ENCODE data around the gene TCF15.

TCF15 gene

GRCh38 chr20:591941-592340 is 18.2 kb downstream of the TCF15 start:
- no peaks in the 10 kb centered on the region for H3K27me3 ChIP-seq (ENCODE audit: low read length)
- TF ChIP-seq CTCF (IDR thresholded peaks at IDR 0.05; ENCODE audit: insufficient read depth, low read length, poor library complexity, severe bottlenecking), result no peak
- no peak for TF ChIP-seq EZH2phosphoT487 (conservative IDR thresholded peaks at IDR 0.05; ENCODE audit: low read length)
- H3K9ac ChIP-seq (ENCODE audit: low read length), result no peak overlapping the region
- H4K20me1 ChIP-seq (ENCODE audit: low read depth, low read length), result no peaks in the 10 kb centered on the region
- no peaks in the 10 kb centered on the region for H3F3A ChIP-seq (ENCODE audit: insufficient read depth)
- H2AFZ ChIP-seq (ENCODE audit: low read depth, low read length, severe bottlenecking), result no peak overlapping the region
- no peak overlapping the region for H3K4me2 ChIP-seq (ENCODE audit: low read depth, low read length, poor library complexity, severe bottlenecking)
- H3K9me3 ChIP-seq (ENCODE audit: insufficient read depth, low read length), result no peaks in the 10 kb centered on the region
- no peaks in the 10 kb centered on the region for H3K36me3 ChIP-seq (ENCODE audit: low read length)
- H3K9me2 ChIP-seq (replicated peaks; ENCODE audit: insufficient read depth, low read length), result no peaks in the 10 kb centered on the region
- no peaks in the 10 kb centered on the region for H3K79me2 ChIP-seq (ENCODE audit: insufficient read depth, low read length)
- H3K27ac ChIP-seq (ENCODE audit: low read depth, low read length), result no peak overlapping the region
- H3K4me3 ChIP-seq (ENCODE audit: insufficient read depth, low read length, poor library complexity, severe bottlenecking), result no peak overlapping the region

- TF ChIP-seq CTCF (IDR thresholded peaks at IDR 0.05; ENCODE audit: insufficient read depth, low read length, poor library complexity, severe bottlenecking) (no peak), EZH2phosphoT487 (conservative IDR thresholded peaks at IDR 0.05; ENCODE audit: low read length) (no peak)
- H3K27me3 ChIP-seq (ENCODE audit: low read length), result no peaks in the 10 kb centered on the region
- H3K9ac ChIP-seq (ENCODE audit: low read length), result no peak overlapping the region
- no peak overlapping the region for H3K27ac ChIP-seq (ENCODE audit: low read depth, low read length)
- H2AFZ ChIP-seq (ENCODE audit: low read depth, low read length, severe bottlenecking), result no peak overlapping the region
- H3K9me3 ChIP-seq (ENCODE audit: insufficient read depth, low read length), result no peaks in the 10 kb centered on the region
- no peak overlapping the region for H3K4me3 ChIP-seq (ENCODE audit: insufficient read depth, low read length, poor library complexity, severe bottlenecking)
- H3K79me2 ChIP-seq (ENCODE audit: insufficient read depth, low read length), result no peaks in the 10 kb centered on the region
- no peaks in the 10 kb centered on the region for H3F3A ChIP-seq (ENCODE audit: insufficient read depth)
- H4K20me1 ChIP-seq (ENCODE audit: low read depth, low read length), result no peaks in the 10 kb centered on the region
- no peaks in the 10 kb centered on the region for H3K36me3 ChIP-seq (ENCODE audit: low read length)
- no peaks in the 10 kb centered on the region for H3K9me2 ChIP-seq (replicated peaks; ENCODE audit: insufficient read depth, low read length)
- no peak overlapping the region for H3K4me2 ChIP-seq (ENCODE audit: low read depth, low read length, poor library complexity, severe bottlenecking)
These were observed 21.0 kb downstream of the TCF15 start for GRCh38 chr20:588932-589672.

- Histone ChIP-seq H3K9me2 (replicated peaks; ENCODE audit: insufficient read depth, low read length) (no peaks in the 10 kb centered on the region), H3K27ac (ENCODE audit: low read depth, low read length) (no peak overlapping the region), H3K36me3 (ENCODE audit: low read length) (no peaks in the 10 kb centered on the region), H3K4me3 (ENCODE audit: insufficient read depth, low read length, poor library complexity, severe bottlenecking) (no peak overlapping the region), H2AFZ (ENCODE audit: low read depth, low read length, severe bottlenecking) (no peak overlapping the region), H3K9ac (ENCODE audit: low read length) (no peak overlapping the region), H3K79me2 (ENCODE audit: insufficient read depth, low read length) (no peaks in the 10 kb centered on the region), H4K20me1 (ENCODE audit: low read depth, low read length) (no peaks in the 10 kb centered on the region), H3K27me3 (ENCODE audit: low read length) (no peaks in the 10 kb centered on the region), H3K9me3 (ENCODE audit: insufficient read depth, low read length) (no peaks in the 10 kb centered on the region), H3F3A (ENCODE audit: insufficient read depth) (no peaks in the 10 kb centered on the region), H3K4me2 (ENCODE audit: low read depth, low read length, poor library complexity, severe bottlenecking) (no peak overlapping the region)
- TF ChIP-seq CTCF (IDR thresholded peaks at IDR 0.05; ENCODE audit: insufficient read depth, low read length, poor library complexity, severe bottlenecking), result no peak
These were observed 21.6 kb downstream of the TCF15 start for GRCh38 chr20:588476-588875.

Measured in SU-DHL-6 (cell line).